Measurements from ENCODE around the gene EEF1AKMT3.
A peak's percentile ranks its signal among the peaks of the same experiment; 100 is the strongest.

The EEF1AKMT3 gene

DNA sequence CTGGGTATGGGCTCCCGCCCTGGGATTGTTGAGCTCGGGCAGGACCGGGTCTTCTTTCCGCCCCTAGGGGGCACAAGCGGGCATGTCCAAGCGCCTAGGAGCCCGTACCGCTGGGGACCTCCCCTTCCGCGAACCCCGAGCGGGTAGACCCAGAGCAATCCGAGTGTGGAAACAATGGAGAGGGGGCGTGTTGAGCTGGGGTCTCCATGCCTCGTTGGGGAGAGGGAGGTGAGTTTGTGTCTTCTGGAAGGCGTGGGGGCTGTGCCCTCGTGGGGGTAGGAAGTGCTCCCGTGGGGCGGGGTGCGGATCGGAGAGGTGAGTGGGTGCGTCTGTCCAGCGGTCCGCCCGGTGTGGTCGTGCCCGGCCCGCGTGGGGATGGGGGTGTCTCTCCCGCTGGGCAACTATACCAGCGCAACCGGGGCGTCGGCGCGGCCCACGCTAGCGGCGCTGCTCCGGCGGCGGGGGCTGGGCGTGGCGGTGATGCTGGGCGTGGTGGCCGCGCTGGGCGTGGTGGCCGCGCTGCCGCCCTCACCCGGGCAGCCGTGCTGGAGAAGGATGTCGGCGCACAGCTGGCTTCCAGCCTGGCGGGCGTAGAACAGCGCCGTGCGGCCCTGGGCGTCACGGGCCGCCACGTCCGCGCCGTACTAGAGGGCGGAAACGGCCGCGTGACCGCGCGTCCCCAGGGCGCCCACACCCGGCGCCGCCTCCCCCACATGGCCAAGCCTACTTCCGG, 46.1 kb upstream of the EEF1AKMT3 start:
- TF ChIP-seq, protein P1, sequence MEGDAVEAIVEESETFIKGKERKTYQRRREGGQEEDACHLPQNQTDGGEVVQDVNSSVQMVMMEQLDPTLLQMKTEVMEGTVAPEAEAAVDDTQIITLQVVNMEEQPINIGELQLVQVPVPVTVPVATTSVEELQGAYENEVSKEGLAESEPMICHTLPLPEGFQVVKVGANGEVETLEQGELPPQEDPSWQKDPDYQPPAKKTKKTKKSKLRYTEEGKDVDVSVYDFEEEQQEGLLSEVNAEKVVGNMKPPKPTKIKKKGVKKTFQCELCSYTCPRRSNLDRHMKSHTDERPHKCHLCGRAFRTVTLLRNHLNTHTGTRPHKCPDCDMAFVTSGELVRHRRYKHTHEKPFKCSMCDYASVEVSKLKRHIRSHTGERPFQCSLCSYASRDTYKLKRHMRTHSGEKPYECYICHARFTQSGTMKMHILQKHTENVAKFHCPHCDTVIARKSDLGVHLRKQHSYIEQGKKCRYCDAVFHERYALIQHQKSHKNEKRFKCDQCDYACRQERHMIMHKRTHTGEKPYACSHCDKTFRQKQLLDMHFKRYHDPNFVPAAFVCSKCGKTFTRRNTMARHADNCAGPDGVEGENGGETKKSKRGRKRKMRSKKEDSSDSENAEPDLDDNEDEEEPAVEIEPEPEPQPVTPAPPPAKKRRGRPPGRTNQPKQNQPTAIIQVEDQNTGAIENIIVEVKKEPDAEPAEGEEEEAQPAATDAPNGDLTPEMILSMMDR (conservative IDR thresholded peaks at IDR 0.05) = peak; percentile 88
- peak; percentile 31; the same call in 1 of the 2 replicates for TF ChIP-seq ZFX (IDR thresholded peaks at IDR 0.05)
- peak overlapping the region; percentile 9; the same call in 1 of the 2 replicates for H3K27ac ChIP-seq

DNA sequence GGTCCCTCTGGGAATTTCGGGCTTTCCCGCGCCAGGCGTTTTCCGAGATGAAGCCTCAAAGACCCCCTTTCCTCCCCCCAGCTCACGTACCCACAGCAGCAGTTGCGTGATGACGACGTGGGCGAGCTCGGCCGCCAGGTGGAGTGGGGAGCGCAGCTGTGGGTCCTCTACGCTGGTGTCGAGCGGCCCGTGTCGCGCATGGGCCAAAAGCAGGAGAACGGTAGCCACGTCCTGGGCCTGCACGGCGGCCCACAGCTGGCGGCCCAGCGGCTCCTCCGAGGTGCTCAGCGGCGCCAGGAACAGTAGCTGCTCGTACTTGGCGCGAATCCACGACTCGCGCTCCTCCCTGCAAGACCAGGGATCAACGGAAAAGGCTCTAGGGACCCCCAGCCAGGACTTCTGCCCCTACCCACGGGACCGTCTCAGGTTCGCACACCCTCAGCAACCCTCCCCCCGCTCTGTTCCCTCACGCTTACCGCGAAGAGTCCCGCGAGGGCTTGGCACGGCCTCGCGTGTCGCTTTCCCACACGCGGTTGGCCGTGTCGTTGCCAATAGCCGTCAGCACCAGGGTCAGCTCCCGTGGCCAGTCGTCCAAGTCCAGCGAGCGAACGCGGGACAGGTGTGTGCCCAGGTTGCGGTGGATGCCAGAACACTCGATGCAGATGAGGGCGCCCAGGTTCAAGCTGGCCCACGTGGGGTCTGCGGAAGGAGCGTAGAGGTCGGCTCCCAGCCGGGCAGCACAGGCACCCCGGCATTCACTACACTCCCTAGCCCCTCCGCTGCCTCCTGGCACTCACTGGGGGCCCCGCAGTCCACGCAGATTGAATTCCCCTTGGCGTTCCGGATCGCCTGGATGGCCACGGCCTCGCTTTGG, 45.3 kb upstream of the EEF1AKMT3 start:
- TF ChIP-seq, protein P1 (conservative IDR thresholded peaks at IDR 0.05) = no peak
- TF ChIP-seq ZFX (IDR thresholded peaks at IDR 0.05) = no peak
- peak overlapping the region; percentile 9; the same call in 1 of the 2 replicates for H3K27ac ChIP-seq

GRCh38 chr12:57727758-57728395, 44.5 kb upstream of the EEF1AKMT3 start:
- TF ChIP-seq ZFX (IDR thresholded peaks at IDR 0.05) = no peak
- TF ChIP-seq, protein P1 (conservative IDR thresholded peaks at IDR 0.05) = no peak
- no peak overlapping the region for H3K27ac ChIP-seq

GRCh38 chr12:57729321-57729844, 43.0 kb upstream of the EEF1AKMT3 start:
- TF ChIP-seq, protein P1 (conservative IDR thresholded peaks at IDR 0.05) = no peak
- TF ChIP-seq ZFX (IDR thresholded peaks at IDR 0.05) = no peak

GRCh38 chr12:57730336-57731067, 41.9 kb upstream of the EEF1AKMT3 start:
- TF ChIP-seq, protein P1 (conservative IDR thresholded peaks at IDR 0.05) = no peak
- TF ChIP-seq ZFX (IDR thresholded peaks at IDR 0.05) = no peak
- H3K27ac ChIP-seq = no peak overlapping the region

More at GRCh38 chr12:57729321-57729844, 43.0 kb upstream of the EEF1AKMT3 start:
- H3K27ac ChIP-seq = no peak overlapping the region

DNA sequence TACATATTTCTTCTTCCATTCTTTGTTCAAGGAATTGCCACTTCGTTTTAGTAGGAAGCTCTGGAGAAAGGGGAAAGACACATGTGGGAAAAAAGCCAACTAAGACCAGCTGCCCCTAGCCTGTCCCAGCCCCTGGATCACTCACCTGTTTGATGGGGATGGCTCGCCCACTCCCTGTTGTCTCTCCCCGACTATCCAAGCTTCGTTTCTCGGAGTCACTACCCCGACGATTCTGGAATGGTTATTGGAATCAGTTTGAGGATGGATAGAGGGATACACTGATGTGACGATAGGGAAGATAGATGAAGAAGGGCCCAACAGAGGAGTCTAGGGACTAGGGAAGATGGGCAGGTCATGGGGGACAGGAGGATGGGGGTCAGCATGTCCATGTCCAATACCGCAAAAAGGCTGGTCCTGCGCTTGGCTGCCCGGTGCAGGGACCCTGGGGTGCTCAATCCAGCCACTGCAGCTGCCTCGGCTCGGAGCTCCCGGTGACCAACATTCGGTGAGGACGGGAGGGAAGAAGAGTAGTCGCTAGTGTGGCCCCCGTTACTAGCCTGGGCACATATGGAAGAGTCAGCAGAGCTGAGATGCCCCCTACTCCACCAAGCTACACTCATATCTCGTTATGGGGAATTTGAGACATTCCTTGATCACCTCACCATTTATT, 40.9 kb upstream of the EEF1AKMT3 start:
- H3K27ac ChIP-seq = no peak overlapping the region
- TF ChIP-seq, protein P1 (conservative IDR thresholded peaks at IDR 0.05) = no peak
- no peak for TF ChIP-seq ZFX (IDR thresholded peaks at IDR 0.05)
